K562 (cell line): Measurements from ENCODE around the gene PAQR6. TPM values are rescaled to one million over a fixed set of nuclear protein-coding genes. Genes with fewer than 3 reads are reported as not detected.
A peak's percentile ranks its signal among the peaks of the same experiment; 100 is the strongest.

Source experiments
- ATAC-seq: fragments of 200-7000 bp; cut with Tn5 transposase; 3 replicates; pipeline ENCODE4 v1.9.1; 2020; ENCODE audit warnings: moderate library complexity
- BruUV-seq: library from RNA; stranded (reverse); fragments of 400-500 nt; replicated peaks from 2 replicates; lab custom pipeline; 2021; lab: Mats Ljungman, UMichigan
- CTCF ChIA-PET: fragments of 300-600 bp; formaldehyde crosslinking; extraction: SDS; loops from one replicate; lab custom pipeline; 2021; ENCODE audit warnings: low intra/inter-chr PET ratio; lab: Yijun Ruan, JAX
- POLR2A ChIA-PET: fragments of 300-600, 350-650 bp; sonication (Branson Sonifier 250); formaldehyde crosslinking; extraction: SDS; loops from one replicate; lab custom pipeline; 2021; ENCODE audit warnings: antibody characterized with exemption, inconsistent platforms; lab: Yijun Ruan, JAX
- DNase-seq, 4 experiments: peaks; one replicate each; pipeline versions ENCODE4 v3.0.0 to v3.0.0-alpha.2; 2011 to 2018; ENCODE audit warnings: low spot score in 3 of 4, mixed read lengths in 3 of 4; ENCODE audit errors: extremely low read depth in 1 of 4
- FAIRE-seq: peaks from 2 replicates; lab custom pipeline; 2011; peaks lifted over from hg19 to GRCh38; lab: Jason Lieb, UNC
- H2AFZ ChIP-seq: 2 replicates; pipeline ENCODE4 v1.6.0; 2011; ENCODE audit warnings: low read depth, low read length, control low read depth, inconsistent platforms
- H3K27ac ChIP-seq: fragments of 200-600 bp; 3 replicates; pipeline ENCODE4 v1.8.0; 2011; ENCODE audit warnings: low read depth, mild to moderate bottlenecking, control low read depth, inconsistent platforms, low read length, moderate library complexity, mixed read lengths; ENCODE audit errors: extremely low read depth
- H3K27me3 ChIP-seq, 2 experiments: fragments of 300-600 bp in 1 of 2; 2 replicates in 1 of 2; 3 replicates in 1 of 2; pipeline versions ENCODE4 v1.6.0 to v1.8.0; 2011; ENCODE audit warnings: inconsistent platforms in 2 of 2, low read length in 2 of 2, mild to moderate bottlenecking in 1 of 2, mixed read lengths in 1 of 2, moderate library complexity in 1 of 2; ENCODE audit not compliant: control insufficient read depth in 2 of 2, insufficient read depth in 2 of 2
- H3K36me3 ChIP-seq: fragments of 300-600 bp; 3 replicates; pipeline ENCODE4 v1.8.0; 2011; ENCODE audit warnings: mild to moderate bottlenecking, low read length, inconsistent platforms; ENCODE audit not compliant: control insufficient read depth, insufficient read depth
- H3K4me1 ChIP-seq, 2 experiments: fragments of 200-600 bp in 1 of 2; replicated peaks in 1 of 2; 2 replicates in 1 of 2; 3 replicates in 1 of 2; pipeline versions ENCODE4 v1.5.1 to v1.8.0; 2011; ENCODE audit warnings: inconsistent platforms in 2 of 2, low read length in 2 of 2, mild to moderate bottlenecking in 1 of 2, mixed read lengths in 1 of 2, moderate library complexity in 1 of 2; ENCODE audit not compliant: control insufficient read depth in 2 of 2, insufficient read depth in 2 of 2
- H3K4me2 ChIP-seq: 2 replicates; pipeline ENCODE4 v1.6.1; 2011; ENCODE audit warnings: low read length, control low read depth, inconsistent platforms, mixed read lengths; ENCODE audit not compliant: insufficient read depth
- H3K4me3 ChIP-seq: fragments of 200-600 bp; sonication (generic), shearing (Covaris generic); 2 replicates; pipeline ENCODE4 v1.5.1; 2016; ENCODE audit warnings: control low read depth, inconsistent platforms
- H3K79me2 ChIP-seq: fragments of 200-600 bp; 3 replicates; pipeline ENCODE4 v1.8.0; 2011; ENCODE audit warnings: low read length, inconsistent platforms; ENCODE audit not compliant: control insufficient read depth, insufficient read depth
- H3K9ac ChIP-seq, 2 experiments: 2 replicates each; pipeline versions ENCODE4 v1.6.0 to v1.6.1; 2011; ENCODE audit warnings: low read depth in 2 of 2, low read length in 2 of 2, control low read depth in 1 of 2, inconsistent platforms in 1 of 2, mild to moderate bottlenecking in 1 of 2, mixed read lengths in 1 of 2; ENCODE audit not compliant: insufficient read depth in 1 of 2
- H3K9me1 ChIP-seq: one replicate; pipeline ENCODE4 v1.6.0; 2011; ENCODE audit warnings: inconsistent platforms, mild to moderate bottlenecking, low read length, moderate library complexity; ENCODE audit not compliant: control insufficient read depth, insufficient read depth
- H3K9me3 ChIP-seq: replicated peaks from 2 replicates; pipeline ENCODE4 v1.5.1; 2011; ENCODE audit warnings: low read depth, low read length, inconsistent platforms; ENCODE audit not compliant: control insufficient read depth, insufficient read depth
- H4K20me1 ChIP-seq: replicated peaks from 2 replicates; pipeline ENCODE4 v1.6.1; 2011; ENCODE audit warnings: low read length, inconsistent platforms, mixed read lengths; ENCODE audit not compliant: control insufficient read depth, insufficient read depth
- CHCHD3 ChIP-seq: fragments of 250-450 bp; sonication (Bioruptor Pico); IDR thresholded peaks from 2 replicates; pipeline ENCODE4 v2.1.2; 2022; ENCODE audit warnings: mild to moderate bottlenecking
- GATAD2B ChIP-seq: fragments of 450-650 bp; IDR thresholded peaks from 2 replicates; pipeline ENCODE4 v1.6.1; 2017; ENCODE audit warnings: mild to moderate bottlenecking, borderline replicate concordance
- HDGF ChIP-seq: fragments of 450-650 bp; IDR thresholded peaks from 2 replicates; pipeline ENCODE4 v1.6.1; 2016
- MAX ChIP-seq: sonication (generic); formaldehyde crosslinking; IDR thresholded peaks from 2 replicates; pipeline ENCODE4 v1.9.0; 2022; ENCODE audit warnings: mild to moderate bottlenecking, missing genetic modification reagents
- NR0B1 ChIP-seq: fragments of 450-650 bp; IDR thresholded peaks from one replicate; pipeline ENCODE4 v1.6.1; 2018; ENCODE audit warnings: mild to moderate bottlenecking, moderate library complexity; ENCODE audit not compliant: partially characterized antibody
- POU5F1 ChIP-seq: fragments of 150-350 bp; IDR thresholded peaks from 2 replicates; pipeline ENCODE4 v1.6.1; 2014; ENCODE audit warnings: borderline replicate concordance, low read length, low read depth, mild to moderate bottlenecking; ENCODE audit not compliant: partially characterized antibody
- SAFB2 ChIP-seq: fragments of 200-400 bp; formaldehyde crosslinking; IDR thresholded peaks from 2 replicates; pipeline ENCODE4 v1.6.1; 2018; ENCODE audit warnings: borderline replicate concordance, low read length, low read depth, moderate library complexity; ENCODE audit not compliant: severe bottlenecking
- TBP ChIP-seq: optimal IDR thresholded peaks from 2 replicates; pipeline ENCODE3; 2011; ENCODE audit warnings: low read depth, low read length, improper control_type of control experiment
- TEAD2 ChIP-seq: fragments of 450-650 bp; IDR thresholded peaks from 2 replicates; pipeline ENCODE4 v1.6.1; 2016; ENCODE audit warnings: missing genetic modification characterization, control low read depth, missing compliant biosample characterization
- XRCC3 ChIP-seq: fragments of 450-650 bp; IDR thresholded peaks from 2 replicates; pipeline ENCODE4 v1.6.1; 2017; ENCODE audit warnings: mild to moderate bottlenecking, moderate library complexity
- ZNF174 ChIP-seq: fragments of 250-450 bp; sonication (Bioruptor Pico); IDR thresholded peaks from 2 replicates; pipeline ENCODE4 v1.4.0; 2020; ENCODE audit warnings: mild to moderate bottlenecking
- ZNF217 ChIP-seq: sonication (generic); formaldehyde crosslinking; IDR thresholded peaks from 2 replicates; pipeline ENCODE4 v1.8.0; 2022; ENCODE audit warnings: mild to moderate bottlenecking, missing genetic modification reagents
- ZNF280B ChIP-seq: fragments of 250-450 bp; sonication (Bioruptor Pico); IDR thresholded peaks from 2 replicates; pipeline ENCODE4 v1.5.1; 2021; ENCODE audit warnings: mild to moderate bottlenecking
- WGBS: fragments of 100-300 bp; shearing (Covaris generic); methylation state at CpG from one replicate; pipeline ENCODE4 v1.1.6; 2016; ENCODE audit warnings: low coverage, mixed read lengths; ENCODE audit not compliant: insufficient coverage; ENCODE audit errors: missing lambda C conversion rate; 5-methylcytosine and 5-hydroxymethylcytosine counted together
- in situ Hi-C: fragments of 300-500 bp; cut with MboI; formaldehyde crosslinking; loops from 4 replicates; pipeline ENCODE4 v1.15.0; 2018; ENCODE audit warnings: inconsistent platforms, mixed read lengths
- intact Hi-C: fragments of 100-400 bp; cut with micrococcal nuclease; formaldehyde crosslinking; loops from 2 replicates; pipeline ENCODE4 v1.14.2; 2022
- polyA plus RNA-seq, 8 experiments: library from polyadenylated mRNA; depleted of rRNA in 4 of 8; stranded (reverse) in 5 of 8; unstranded in 3 of 8; fragments of >200 nt; fragmentation: Nextera tagmentation in 2 of 8; fragmentation: Illumina TruSeq in 1 of 8; extraction: Ambion mirVana in 2 of 8; extraction: Trizol in 1 of 8; gene quantifications; 2 replicates each; pipeline versions ENCODE4 v1.2.1 to v1.2.3, GENCODE V29; 2011 to 2014; ENCODE audit warnings: inconsistent platforms in 1 of 8, missing spikeins in 1 of 8
- total RNA-seq, 7 experiments: library from RNA; depleted of rRNA in 6 of 7; stranded (reverse); fragments of >200 nt in 6 of 7; fragmentation: Illumina TruSeq in 2 of 7; extraction: Trizol in 2 of 7; gene quantifications; 2 replicates each; pipeline versions ENCODE4 v1.2.1 to v1.2.3, GENCODE V29; 2011 to 2021; ENCODE audit warnings: low replicate concordance in 1 of 7
- TF ChIP-seq, protein P1 (sequence below): IDR thresholded peaks from 2 replicates; pipeline ENCODE4 v1.6.1; 2011; ENCODE audit warnings: borderline replicate concordance, low read depth, mild to moderate bottlenecking, moderate library complexity, low read length; ENCODE audit not compliant: insufficient read depth, poor library complexity, severe bottlenecking
- TF ChIP-seq, protein P2 (sequence below): sonication (generic); formaldehyde crosslinking; IDR thresholded peaks from 2 replicates; pipeline ENCODE4 v1.8.0; 2022; ENCODE audit warnings: missing genetic modification reagents, mild to moderate bottlenecking, borderline replicate concordance

PAQR6 gene
- total and polyA plus RNA-seq, 9 of the 15 experiments (the other 6 are each of a cell fraction or from before 2014, with no cell fraction given), result 0.07 to 1.8 (median 0.62) TPM

DNA sequence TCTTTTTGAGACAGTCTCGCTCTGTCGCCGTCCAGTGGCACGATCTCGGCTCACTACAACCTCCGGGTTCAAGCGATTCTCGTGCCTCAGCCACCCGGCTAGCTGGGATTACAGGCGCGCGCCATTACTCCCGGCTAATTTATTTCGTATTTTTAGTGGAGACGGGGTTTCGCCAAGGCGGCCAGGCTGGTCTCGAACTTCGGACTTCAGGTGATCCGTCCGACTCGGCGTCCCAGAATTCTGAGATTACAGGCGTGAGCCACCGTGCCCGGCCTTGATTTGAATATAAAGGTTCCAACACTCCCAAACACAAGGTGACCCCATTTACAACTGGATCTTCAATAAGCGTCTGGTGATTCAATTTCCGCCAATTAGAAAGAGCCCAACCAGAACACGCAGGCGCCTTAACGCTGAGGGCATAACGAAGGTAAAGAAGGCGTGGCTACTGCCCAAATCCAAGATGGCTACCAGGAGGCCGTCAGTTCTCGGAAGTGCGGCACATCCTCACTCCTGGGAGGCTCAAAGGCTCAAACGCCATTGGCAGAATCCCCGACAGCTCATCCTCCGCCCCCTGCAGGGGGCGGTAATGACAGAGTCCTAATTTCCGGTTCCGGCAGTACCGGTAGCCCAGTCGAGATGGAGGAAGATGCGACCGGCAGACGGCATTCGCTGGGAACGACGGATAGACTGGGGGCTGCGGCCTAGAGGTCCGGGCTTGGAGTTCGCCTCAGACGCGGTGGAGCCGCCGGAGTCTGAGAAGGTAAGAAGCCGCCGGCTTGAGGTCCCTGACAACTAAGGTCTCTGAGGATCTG lies 54.2 kb downstream of the PAQR6 start, which contains the start of gene SLC25A44:
Gene SLC25A44, plus strand, starts transcription at position 617 of the 812 bp plus-strand sequence. CDS start 5,744 bp downstream, outside the sequence.
- ATAC-seq (peak; percentile 99), FAIRE-seq (peak; percentile 100), DNase-seq (peak; percentile 95 to 99 (median 96))
- no TSS peak for BruUV-seq
- Histone ChIP-seq H3K79me2 (peaks cover 47% of the 10 kb centered on the region), H3K4me2 (peak within 1 kb of the TSS; percentile 95), H3K9me3 (peaks cover 5% of the 10 kb centered on the region), H3K36me3 (peaks cover 19% of the 10 kb centered on the region), H3K9ac (peak within 1 kb of the TSS; percentile 82 to 94), H3K27ac (peak within 1 kb of the TSS; percentile 82), H3K9me1 (no peaks in the 10 kb centered on the region), H2AFZ (peak within 1 kb of the TSS; percentile 60), H3K4me3 (peak within 1 kb of the TSS; percentile 71), H4K20me1 (no peaks in the 10 kb centered on the region), H3K27me3 (no peaks in the 10 kb centered on the region), H3K4me1 (peaks cover 6 to 12% of the 10 kb centered on the region in 2 experiments)
- POLR2A ChIA-PET, result interaction anchor here (0.5 to 2.7 kb wide), 13 partner anchors 12 to 944 kb away, joined by 3 to 23 read pairs (median 4); partner anchors contain the start of gene PMF1
- under 1% methylated on average over 58 of the region's 59 CpGs for WGBS
- in situ Hi-C loops (no loop called here), intact Hi-C loops (loop anchor here (2.0 to 5.0 kb wide), 2 partner anchors 19 to 46 kb away; partner anchors contain the start of gene PMF1)
- CTCF ChIA-PET, result no interaction called here
- TF ChIP-seq SAFB2, result no peak
- no peak for TF ChIP-seq CHCHD3 (CRISPR knock-in tag)
- no peak for TF ChIP-seq ZNF174 (CRISPR knock-in tag)
- TF ChIP-seq, protein P1, sequence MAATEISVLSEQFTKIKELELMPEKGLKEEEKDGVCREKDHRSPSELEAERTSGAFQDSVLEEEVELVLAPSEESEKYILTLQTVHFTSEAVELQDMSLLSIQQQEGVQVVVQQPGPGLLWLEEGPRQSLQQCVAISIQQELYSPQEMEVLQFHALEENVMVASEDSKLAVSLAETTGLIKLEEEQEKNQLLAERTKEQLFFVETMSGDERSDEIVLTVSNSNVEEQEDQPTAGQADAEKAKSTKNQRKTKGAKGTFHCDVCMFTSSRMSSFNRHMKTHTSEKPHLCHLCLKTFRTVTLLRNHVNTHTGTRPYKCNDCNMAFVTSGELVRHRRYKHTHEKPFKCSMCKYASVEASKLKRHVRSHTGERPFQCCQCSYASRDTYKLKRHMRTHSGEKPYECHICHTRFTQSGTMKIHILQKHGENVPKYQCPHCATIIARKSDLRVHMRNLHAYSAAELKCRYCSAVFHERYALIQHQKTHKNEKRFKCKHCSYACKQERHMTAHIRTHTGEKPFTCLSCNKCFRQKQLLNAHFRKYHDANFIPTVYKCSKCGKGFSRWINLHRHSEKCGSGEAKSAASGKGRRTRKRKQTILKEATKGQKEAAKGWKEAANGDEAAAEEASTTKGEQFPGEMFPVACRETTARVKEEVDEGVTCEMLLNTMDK, result peak; percentile 99
- TF ChIP-seq MAX, result no peak
- TF ChIP-seq, protein P2, sequence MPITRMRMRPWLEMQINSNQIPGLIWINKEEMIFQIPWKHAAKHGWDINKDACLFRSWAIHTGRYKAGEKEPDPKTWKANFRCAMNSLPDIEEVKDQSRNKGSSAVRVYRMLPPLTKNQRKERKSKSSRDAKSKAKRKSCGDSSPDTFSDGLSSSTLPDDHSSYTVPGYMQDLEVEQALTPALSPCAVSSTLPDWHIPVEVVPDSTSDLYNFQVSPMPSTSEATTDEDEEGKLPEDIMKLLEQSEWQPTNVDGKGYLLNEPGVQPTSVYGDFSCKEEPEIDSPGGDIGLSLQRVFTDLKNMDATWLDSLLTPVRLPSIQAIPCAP (CRISPR knock-in tag), result no peak
- no peak for TF ChIP-seq ZNF217 (CRISPR knock-in tag)
- no peak for TF ChIP-seq HDGF
- no peak for TF ChIP-seq XRCC3
- no peak for TF ChIP-seq NR0B1
- TF ChIP-seq GATAD2B, result no peak
- TF ChIP-seq ZNF280B (CRISPR knock-in tag), result no peak
- TF ChIP-seq TEAD2 (tag), result no peak
- TF ChIP-seq TBP, result peak; percentile 96
- TF ChIP-seq POU5F1, result no peak
